ENCODE data around the gene ACER1. TPM values are rescaled to one million over a fixed set of nuclear protein-coding genes. Genes with fewer than 3 reads are reported as not detected.

ACER1 gene
- total and polyA plus RNA-seq, 2 of the 13 experiments (the other 11 are each of a cell fraction or from before 2014, with no cell fraction given) = not detected

- BruUV-seq (replicated peaks) = no TSS peak
- Histone ChIP-seq H3K9me3 (ENCODE audit: low read length) (peaks cover 32% of the 10 kb centered on the region), H3K4me3 (replicated peaks in 1 of 3; ENCODE audit: insufficient read depth in 1 of 3, low read depth in 2 of 3, low read length in 3 of 3) (no peak overlapping the region), H3K79me2 (ENCODE audit: insufficient read depth, low read length) (no peaks in the 10 kb centered on the region), H3K27ac (ENCODE audit: extremely low read length, insufficient read depth, low read length) (no peak overlapping the region), H3K4me2 (ENCODE audit: low read depth, low read length) (peak overlapping the region; percentile 21; the same call in 1 of the 2 replicates), H3K9ac (ENCODE audit: insufficient read depth, low read depth, low read length) (no peak overlapping the region), H3K36me3 (replicated peaks in 1 of 2; ENCODE audit: control insufficient read depth in 1 of 2, insufficient read depth in 2 of 2, low read length in 2 of 2) (no peaks in the 10 kb centered on the region), H4K20me1 (ENCODE audit: insufficient read depth, low read length) (no peaks in the 10 kb centered on the region), H3K4me1 (ENCODE audit: insufficient read depth, low read length) (peaks cover 23% of the 10 kb centered on the region), H2AFZ (ENCODE audit: low read length) (no peak overlapping the region), H3K27me3 (ENCODE audit: control insufficient read depth in 1 of 2, insufficient read depth in 2 of 2, low read length in 2 of 2) (no peaks in the 10 kb centered on the region)
- FAIRE-seq (no peak), DNase-seq (ENCODE audit: low spot score) (no peak), ATAC-seq (peak; percentile 42)
- intact Hi-C loops (cut with micrococcal nuclease; ENCODE audit: unreplicated experiment) = no loop called here
- in situ Hi-C loops (cut with HindIII; ENCODE audit: extremely low pct_ligation_motif_present, low pct_unique_long_range_greater_than_20kb) = no loop called here
- POLR2A ChIA-PET = interaction anchor here (1.0 kb wide), 1 partner anchor 10 kb away, joined by 4 read pairs; no protein-coding TSS in a partner anchor
- 2% methylated on average over 4 of the region's 6 CpGs for WGBS (ENCODE audit: low lambda C conversion rate)
- CTCF ChIA-PET (ENCODE audit: low intra/inter-chr PET ratio, low total read pairs) = no interaction called here
- TF ChIP-seq ZNF292 (CRISPR knock-in tag; IDR thresholded peaks at IDR 0.05; ENCODE audit: borderline replicate concordance, low read depth) = peak; percentile 51; the same call in 1 of the 2 replicates
- TF ChIP-seq HMGXB3 (CRISPR knock-in tag; IDR thresholded peaks at IDR 0.05; ENCODE audit: borderline replicate concordance) = no peak
- TF ChIP-seq, protein P1, sequence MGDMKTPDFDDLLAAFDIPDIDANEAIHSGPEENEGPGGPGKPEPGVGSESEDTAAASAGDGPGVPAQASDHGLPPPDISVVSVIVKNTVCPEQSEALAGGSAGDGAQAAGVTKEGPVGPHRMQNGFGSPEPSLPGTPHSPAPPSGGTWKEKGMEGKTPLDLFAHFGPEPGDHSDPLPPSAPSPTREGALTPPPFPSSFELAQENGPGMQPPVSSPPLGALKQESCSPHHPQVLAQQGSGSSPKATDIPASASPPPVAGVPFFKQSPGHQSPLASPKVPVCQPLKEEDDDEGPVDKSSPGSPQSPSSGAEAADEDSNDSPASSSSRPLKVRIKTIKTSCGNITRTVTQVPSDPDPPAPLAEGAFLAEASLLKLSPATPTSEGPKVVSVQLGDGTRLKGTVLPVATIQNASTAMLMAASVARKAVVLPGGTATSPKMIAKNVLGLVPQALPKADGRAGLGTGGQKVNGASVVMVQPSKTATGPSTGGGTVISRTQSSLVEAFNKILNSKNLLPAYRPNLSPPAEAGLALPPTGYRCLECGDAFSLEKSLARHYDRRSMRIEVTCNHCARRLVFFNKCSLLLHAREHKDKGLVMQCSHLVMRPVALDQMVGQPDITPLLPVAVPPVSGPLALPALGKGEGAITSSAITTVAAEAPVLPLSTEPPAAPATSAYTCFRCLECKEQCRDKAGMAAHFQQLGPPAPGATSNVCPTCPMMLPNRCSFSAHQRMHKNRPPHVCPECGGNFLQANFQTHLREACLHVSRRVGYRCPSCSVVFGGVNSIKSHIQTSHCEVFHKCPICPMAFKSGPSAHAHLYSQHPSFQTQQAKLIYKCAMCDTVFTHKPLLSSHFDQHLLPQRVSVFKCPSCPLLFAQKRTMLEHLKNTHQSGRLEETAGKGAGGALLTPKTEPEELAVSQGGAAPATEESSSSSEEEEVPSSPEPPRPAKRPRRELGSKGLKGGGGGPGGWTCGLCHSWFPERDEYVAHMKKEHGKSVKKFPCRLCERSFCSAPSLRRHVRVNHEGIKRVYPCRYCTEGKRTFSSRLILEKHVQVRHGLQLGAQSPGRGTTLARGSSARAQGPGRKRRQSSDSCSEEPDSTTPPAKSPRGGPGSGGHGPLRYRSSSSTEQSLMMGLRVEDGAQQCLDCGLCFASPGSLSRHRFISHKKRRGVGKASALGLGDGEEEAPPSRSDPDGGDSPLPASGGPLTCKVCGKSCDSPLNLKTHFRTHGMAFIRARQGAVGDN (CRISPR knock-in tag; IDR thresholded peaks at IDR 0.05) = peak; percentile 30; the same call in 1 of the 2 replicates
These were observed 46.0 kb downstream of the ACER1 start for GRCh38 chr19:6287269-6287885.
